Retinal pigment epithelial cell (primary cell): ENCODE results near the gene ITSN2.

Experiments
- DNase-seq: peaks from one replicate; pipeline ENCODE4 v3.0.0-alpha.2; 2010; ENCODE audit warnings: low read depth
- H3K4me3 ChIP-seq: 2 replicates; pipeline ENCODE4 v1.5.1; 2011; ENCODE audit warnings: mild to moderate bottlenecking, low read length, control low read depth, moderate library complexity
- TF ChIP-seq, protein P1 (sequence below): conservative IDR thresholded peaks from 2 replicates; pipeline ENCODE4 v1.5.1; 2011; ENCODE audit warnings: low read depth, low read length, control low read depth, inconsistent platforms

The ITSN2 gene

DNA sequence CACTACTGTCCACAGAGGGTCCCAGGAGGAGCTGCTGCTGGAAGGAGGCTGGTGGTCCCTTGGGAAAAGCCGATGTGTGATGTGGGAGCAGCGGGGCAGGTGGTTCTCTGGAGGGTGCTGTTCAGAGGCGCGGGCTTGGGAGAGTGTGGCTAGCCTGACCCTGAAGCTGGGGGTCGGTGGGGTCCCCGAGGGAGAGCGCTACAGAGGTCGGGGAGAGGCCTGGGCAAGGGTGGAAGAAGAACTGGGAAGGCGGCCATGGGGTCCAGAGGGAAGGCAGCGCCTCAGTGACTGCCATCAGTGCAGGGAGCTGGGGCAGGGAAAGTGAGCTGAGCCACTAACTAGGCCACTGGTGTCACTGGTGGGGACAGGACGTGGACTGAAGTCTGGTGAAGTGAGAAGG, 153.0 kb downstream of the ITSN2 start:
- TF ChIP-seq, protein P1, sequence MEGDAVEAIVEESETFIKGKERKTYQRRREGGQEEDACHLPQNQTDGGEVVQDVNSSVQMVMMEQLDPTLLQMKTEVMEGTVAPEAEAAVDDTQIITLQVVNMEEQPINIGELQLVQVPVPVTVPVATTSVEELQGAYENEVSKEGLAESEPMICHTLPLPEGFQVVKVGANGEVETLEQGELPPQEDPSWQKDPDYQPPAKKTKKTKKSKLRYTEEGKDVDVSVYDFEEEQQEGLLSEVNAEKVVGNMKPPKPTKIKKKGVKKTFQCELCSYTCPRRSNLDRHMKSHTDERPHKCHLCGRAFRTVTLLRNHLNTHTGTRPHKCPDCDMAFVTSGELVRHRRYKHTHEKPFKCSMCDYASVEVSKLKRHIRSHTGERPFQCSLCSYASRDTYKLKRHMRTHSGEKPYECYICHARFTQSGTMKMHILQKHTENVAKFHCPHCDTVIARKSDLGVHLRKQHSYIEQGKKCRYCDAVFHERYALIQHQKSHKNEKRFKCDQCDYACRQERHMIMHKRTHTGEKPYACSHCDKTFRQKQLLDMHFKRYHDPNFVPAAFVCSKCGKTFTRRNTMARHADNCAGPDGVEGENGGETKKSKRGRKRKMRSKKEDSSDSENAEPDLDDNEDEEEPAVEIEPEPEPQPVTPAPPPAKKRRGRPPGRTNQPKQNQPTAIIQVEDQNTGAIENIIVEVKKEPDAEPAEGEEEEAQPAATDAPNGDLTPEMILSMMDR = no peak
- DNase-seq = no peak

DNA sequence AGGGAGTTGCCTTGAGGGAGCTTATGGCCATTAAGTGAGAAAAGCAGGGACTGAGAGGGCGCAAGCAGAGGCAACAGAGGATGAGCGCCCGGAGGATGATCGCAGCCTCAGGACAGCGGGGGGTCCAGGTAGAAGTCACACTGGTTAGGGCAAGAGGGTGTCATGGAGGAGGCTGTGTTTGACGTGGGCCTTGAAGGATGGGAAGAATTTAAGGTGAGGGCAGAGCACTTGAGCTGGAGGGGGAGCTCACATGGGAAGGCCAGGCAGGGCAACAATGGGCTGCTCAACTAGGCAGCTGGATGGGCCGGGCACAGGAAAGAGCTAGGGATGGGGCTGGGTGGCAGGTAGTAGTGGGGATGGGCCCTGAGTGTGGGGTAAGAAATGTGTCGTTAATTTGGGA, 153.6 kb downstream of the ITSN2 start:
- DNase-seq = no peak
- H3K4me3 ChIP-seq = no peak overlapping the region
- TF ChIP-seq, protein P1 = no peak

More for the DNA sequence above, 153.0 kb downstream of the ITSN2 start:
- H3K4me3 ChIP-seq = no peak overlapping the region

DNA sequence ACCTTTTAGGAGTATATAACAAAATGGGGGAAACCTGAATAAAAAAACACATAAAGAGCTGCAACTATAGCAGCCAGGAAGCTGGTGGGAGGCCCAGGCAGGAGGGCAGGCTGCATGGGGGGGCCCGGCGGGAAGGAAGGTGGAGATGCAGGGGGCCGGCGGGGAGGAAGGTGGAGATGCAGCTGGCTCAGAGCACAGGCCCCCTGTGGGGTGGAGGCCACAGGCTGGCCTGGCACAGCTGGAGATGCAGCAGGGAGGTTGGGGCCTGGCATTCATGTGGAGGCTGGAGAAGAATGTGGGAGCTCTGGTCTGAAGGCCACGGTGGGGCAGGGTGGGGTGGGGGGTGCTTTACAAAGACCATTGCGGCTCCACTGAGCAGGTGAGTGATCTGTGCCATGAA, 154.1 kb downstream of the ITSN2 start:
- no peak for DNase-seq
- TF ChIP-seq, protein P1 = no peak
- H3K4me3 ChIP-seq = no peak overlapping the region

DNA sequence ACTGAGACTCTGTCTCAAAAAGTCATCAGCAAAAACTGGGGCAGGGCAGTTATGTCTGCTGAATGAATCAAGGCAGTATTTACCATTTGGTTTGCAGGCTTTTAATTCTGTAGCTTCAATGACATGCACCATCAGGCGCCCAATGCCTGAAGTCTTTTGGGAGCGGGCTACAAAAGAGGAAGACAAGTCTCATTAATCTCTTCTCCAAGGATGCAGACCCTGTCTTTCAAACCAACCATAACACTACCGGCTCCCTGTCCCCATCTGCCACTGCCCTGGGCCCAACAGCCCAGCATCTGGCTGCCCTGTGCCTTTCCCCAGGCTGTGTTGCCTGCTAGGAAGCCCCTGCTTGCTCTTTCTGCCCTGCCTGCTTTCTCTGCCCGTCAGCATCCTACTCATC, 155.2 kb downstream of the ITSN2 start:
- no peak for DNase-seq
- H3K4me3 ChIP-seq = no peak overlapping the region
- TF ChIP-seq, protein P1 = no peak

DNA sequence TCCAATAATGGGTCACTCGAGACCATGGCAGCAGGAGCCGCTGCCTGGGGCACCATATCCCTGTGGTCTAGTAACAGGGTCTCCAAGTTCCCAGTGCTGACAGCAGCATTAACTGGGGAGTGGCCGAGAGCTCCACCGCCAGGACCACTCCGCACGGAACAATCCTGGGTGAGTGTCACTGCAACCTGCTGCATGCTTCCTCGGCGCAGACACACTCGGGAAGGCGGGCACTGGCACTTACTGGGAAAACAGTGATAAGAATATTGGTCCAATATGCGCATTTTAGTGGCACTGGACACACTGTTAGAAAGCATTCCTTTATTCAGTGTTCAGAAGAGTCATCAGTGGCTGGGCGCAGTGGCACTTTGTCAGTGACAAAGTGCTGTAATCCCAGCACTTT, 155.8 kb downstream of the ITSN2 start:
- no peak overlapping the region for H3K4me3 ChIP-seq
- TF ChIP-seq, protein P1 = no peak
- no peak for DNase-seq

DNA sequence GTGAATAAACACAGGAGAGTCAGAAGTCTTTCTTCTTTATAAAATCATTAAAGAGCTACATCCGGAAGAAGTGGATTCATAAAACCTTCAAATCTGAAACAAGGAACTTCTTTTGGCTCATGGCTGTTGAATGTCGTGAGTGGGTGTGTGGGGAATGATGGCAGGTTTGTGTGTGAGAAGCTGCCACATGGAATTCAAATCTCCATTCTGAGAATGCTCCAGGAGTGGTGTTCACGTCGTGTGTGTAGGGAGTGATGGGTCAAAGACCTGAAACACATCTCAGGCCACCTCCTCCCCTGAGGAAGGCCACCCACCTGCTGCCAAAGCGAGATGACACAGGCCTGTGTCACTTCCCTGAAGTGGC, 156.6 kb downstream of the ITSN2 start:
- DNase-seq = no peak
- TF ChIP-seq, protein P1 = no peak
- no peak overlapping the region for H3K4me3 ChIP-seq

DNA sequence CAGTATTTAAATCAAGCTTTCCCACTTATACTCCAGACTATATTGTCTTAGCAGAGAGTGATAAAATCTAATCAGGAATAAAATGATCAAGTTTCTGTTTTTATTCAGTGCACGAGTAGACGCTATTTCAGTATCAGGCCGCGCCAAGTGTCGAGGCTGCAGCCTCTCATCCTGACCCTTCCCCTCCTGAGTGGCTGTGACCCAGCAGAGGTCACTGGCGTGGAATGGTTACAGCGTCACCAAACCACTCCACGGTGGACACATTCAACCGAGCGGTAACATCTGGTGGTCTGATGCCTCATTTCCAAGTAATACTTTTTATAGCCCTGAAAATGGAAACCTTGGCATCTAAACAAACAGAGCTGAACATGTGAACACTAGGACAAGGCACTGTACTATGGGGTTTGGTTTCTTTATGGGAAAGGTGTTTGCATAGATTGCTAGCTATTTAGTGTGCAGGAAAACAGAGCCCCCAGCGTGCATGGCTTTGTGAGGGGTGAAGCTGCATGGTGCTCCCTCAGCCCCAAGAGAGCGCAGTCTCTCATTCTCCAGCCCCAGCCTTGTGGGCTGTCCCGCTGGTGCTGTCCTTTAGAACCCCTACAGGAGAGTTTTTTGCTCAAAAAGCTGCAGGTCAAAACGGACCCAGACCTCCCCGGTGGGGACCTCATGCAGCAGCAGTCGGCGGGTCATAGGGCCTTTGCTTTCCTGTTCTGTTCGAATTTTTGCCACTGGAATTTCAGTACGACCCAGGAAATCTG, 157.1 kb downstream of the ITSN2 start:
- TF ChIP-seq, protein P1 = no peak
- DNase-seq = no peak
- H3K4me3 ChIP-seq = no peak overlapping the region
